Prostate gland (tissue), 2 donors: ENCODE measurements around the gene COL24A1.

Source experiments
- CTCF ChIP-seq, 4 experiments: fragments of 200-600 bp in 2 of 4; fragments of 450-650 bp in 2 of 4; sonication (generic) in 2 of 4; IDR thresholded peaks; 1 replicate in 3 of 4; 2 replicates in 1 of 4; pipeline ENCODE4 v1.5.1; 2016 to 2019; ENCODE audit warnings: antibody characterized with exemption in 4 of 4, mild to moderate bottlenecking in 2 of 4, moderate library complexity in 2 of 4
- POLR2A ChIP-seq: fragments of 450-650 bp; IDR thresholded peaks from one replicate; pipeline ENCODE4 v1.6.1; 2016; ENCODE audit warnings: antibody characterized with exemption, mild to moderate bottlenecking
- POLR2AphosphoS5 ChIP-seq: sonication (generic); formaldehyde crosslinking; IDR thresholded peaks from one replicate; pipeline ENCODE4 v1.6.1; 2017; ENCODE audit warnings: antibody characterized with exemption

- TF ChIP-seq CTCF (IDR thresholded peaks at IDR 0.05) (no peak), POLR2A (no peak), POLR2AphosphoS5 (no peak)
Observed at GRCh38 chr1:86183810-86184209, 27.2 kb upstream of the COL24A1 start.
